Fibroblast of lung (primary cell): ENCODE data around the gene DCAF7. TPM values are rescaled to one million over a fixed set of nuclear protein-coding genes. Genes with fewer than 3 reads are reported as not detected.

Experiments used
- DNase-seq, 2 donors: peaks; one replicate each; pipeline versions ENCODE4 v3.0.0 to v3.0.0-alpha.2; 2010; ENCODE audit warnings: low read depth in 2 of 2
- H2AFZ ChIP-seq: 2 replicates; pipeline ENCODE4 v1.5.1; 2012; ENCODE audit warnings: low read length, control low read depth, inconsistent platforms
- H3K27ac ChIP-seq: 2 replicates; pipeline ENCODE4 v1.5.1; 2011; ENCODE audit warnings: low read length, control low read depth; ENCODE audit not compliant: insufficient read depth
- H3K27me3 ChIP-seq: 2 replicates; pipeline ENCODE4 v1.5.1; 2011; ENCODE audit warnings: mild to moderate bottlenecking, low read length; ENCODE audit not compliant: control insufficient read depth, insufficient read depth
- H3K36me3 ChIP-seq: 2 replicates; pipeline ENCODE4 v1.5.1; 2011; ENCODE audit warnings: low read length; ENCODE audit not compliant: control insufficient read depth, insufficient read depth
- H3K4me1 ChIP-seq: 2 replicates; pipeline ENCODE4 v1.5.1; 2011; ENCODE audit warnings: low read length; ENCODE audit not compliant: control insufficient read depth, insufficient read depth; ENCODE audit errors: extremely low read depth
- H3K4me2 ChIP-seq: 2 replicates; pipeline ENCODE4 v1.5.1; 2011; ENCODE audit warnings: low read length, control low read depth; ENCODE audit not compliant: insufficient read depth; ENCODE audit errors: extremely low read depth
- H3K4me3 ChIP-seq, 4 experiments: fragments of 200-600 bp in 1 of 4; sonication (generic) in 1 of 4; replicated peaks in 1 of 4; 2 replicates each; pipeline ENCODE4 v1.5.1; 2011 to 2016; ENCODE audit warnings: low read length in 4 of 4, low read depth in 3 of 4, mild to moderate bottlenecking in 3 of 4, control low read depth in 2 of 4, inconsistent platforms in 1 of 4, mixed read lengths in 1 of 4; ENCODE audit not compliant: insufficient read depth in 1 of 4; ENCODE audit errors: control extremely low read depth in 1 of 4
- H3K79me2 ChIP-seq: 2 replicates; pipeline ENCODE4 v1.5.1; 2012; ENCODE audit warnings: mild to moderate bottlenecking, low read length, inconsistent platforms; ENCODE audit not compliant: control insufficient read depth, insufficient read depth
- H3K9ac ChIP-seq: 2 replicates; pipeline ENCODE4 v1.5.1; 2011; ENCODE audit warnings: mild to moderate bottlenecking, low read length, control low read depth; ENCODE audit not compliant: insufficient read depth
- H3K9me3 ChIP-seq: 2 replicates; pipeline ENCODE4 v1.5.1; 2012; ENCODE audit warnings: low read depth, low read length; ENCODE audit not compliant: control insufficient read depth, insufficient read depth
- H4K20me1 ChIP-seq: 2 replicates; pipeline ENCODE4 v1.5.1; 2011; ENCODE audit warnings: low read length; ENCODE audit not compliant: control insufficient read depth, insufficient read depth; ENCODE audit errors: extremely low read depth
- CTCF ChIP-seq, 2 donors: IDR thresholded peaks in 1 of 2; conservative IDR thresholded peaks in 1 of 2; 1 replicate in 1 of 2; 2 replicates in 1 of 2; pipeline ENCODE4 v1.5.1; 2011 to 2012; ENCODE audit warnings: low read length in 2 of 2, control low read depth in 1 of 2, inconsistent platforms in 1 of 2, low read depth in 1 of 2, mild to moderate bottlenecking in 1 of 2
- EZH2 ChIP-seq: IDR thresholded peaks from 2 replicates; pipeline ENCODE4 v1.5.1; 2012; ENCODE audit warnings: low read length, control low read depth, mild to moderate bottlenecking; ENCODE audit errors: missing control alignments
- polyA plus RNA-seq, 2 donors: library from polyadenylated mRNA; depleted of rRNA in 1 of 2; stranded (reverse) in 1 of 2; unstranded in 1 of 2; fragments of >200 nt; gene quantifications; 2 replicates each; pipeline ENCODE4 v1.2.1, GENCODE V29; 2011 to 2012; ENCODE audit warnings: missing spikeins in 1 of 2
- total RNA-seq: library from RNA; depleted of rRNA; stranded (reverse); fragments of >200 nt; gene quantifications from 2 replicates; pipeline ENCODE4 v1.2.1, GENCODE V29; 2014

The DCAF7 gene
- total and polyA plus RNA-seq, 2 donors (not counting 1 experiment from before 2014, with no cell fraction given): 13.9 to 38.8 TPM

GRCh38 chr17:63601439-63602371 lies 51.4 kb downstream of the DCAF7 start:
- Histone ChIP-seq H3K9me3 (no peaks in the 10 kb centered on the region), H4K20me1 (no peaks in the 10 kb centered on the region), H2AFZ (peak overlapping the region; percentile 88), H3K79me2 (peaks cover 10% of the 10 kb centered on the region), H3K27me3 (no peaks in the 10 kb centered on the region), H3K4me3 (peak overlapping the region; percentile 80 to 90 (median 90)), H3K4me2 (peak overlapping the region; percentile 80), H3K9ac (peak overlapping the region; percentile 94), H3K27ac (peak overlapping the region; percentile 78), H3K4me1 (peaks cover 3% of the 10 kb centered on the region), H3K36me3 (peaks cover 2% of the 10 kb centered on the region)
- TF ChIP-seq CTCF (conservative IDR thresholded peaks at IDR 0.05 in 1 of 2, IDR thresholded peaks at IDR 0.05 in 1 of 2; ENCODE audit: low read depth in 1 of 2, low read length in 2 of 2): no peak
- TF ChIP-seq EZH2: no peak
- peak; percentile 23 to 29 for DNase-seq

- H3K27ac ChIP-seq: no peak overlapping the region
- no peak overlapping the region for H3K4me3 ChIP-seq
- no peaks in the 10 kb centered on the region for H3K79me2 ChIP-seq
- H4K20me1 ChIP-seq: no peaks in the 10 kb centered on the region
- H2AFZ ChIP-seq: no peak overlapping the region
- no peak for DNase-seq
- no peaks in the 10 kb centered on the region for H3K9me3 ChIP-seq
- H3K9ac ChIP-seq: no peak overlapping the region
- no peaks in the 10 kb centered on the region for H3K27me3 ChIP-seq
- TF ChIP-seq EZH2 (no peak), CTCF (conservative IDR thresholded peaks at IDR 0.05 in 1 of 2, IDR thresholded peaks at IDR 0.05 in 1 of 2; ENCODE audit: low read depth in 1 of 2, low read length in 2 of 2) (no peak)
- no peaks in the 10 kb centered on the region for H3K4me1 ChIP-seq
- no peak overlapping the region for H3K4me2 ChIP-seq
- H3K36me3 ChIP-seq: peaks cover 8% of the 10 kb centered on the region
Measured at GRCh38 chr17:63609816-63610573, 59.7 kb downstream of the DCAF7 start.

- TF ChIP-seq CTCF (conservative IDR thresholded peaks at IDR 0.05 in 1 of 2, IDR thresholded peaks at IDR 0.05 in 1 of 2; ENCODE audit: low read depth in 1 of 2, low read length in 2 of 2): no peak
- TF ChIP-seq EZH2: no peak
- no peak overlapping the region for H3K27ac ChIP-seq
- no peak for DNase-seq
- no peak overlapping the region for H3K9ac ChIP-seq
- no peaks in the 10 kb centered on the region for H3K27me3 ChIP-seq
- no peak overlapping the region for H3K4me3 ChIP-seq
- no peaks in the 10 kb centered on the region for H3K79me2 ChIP-seq
- H2AFZ ChIP-seq: no peak overlapping the region
- peaks cover 8% of the 10 kb centered on the region for H3K36me3 ChIP-seq
- no peaks in the 10 kb centered on the region for H3K9me3 ChIP-seq
- no peak overlapping the region for H3K4me2 ChIP-seq
- H3K4me1 ChIP-seq: no peaks in the 10 kb centered on the region
- H4K20me1 ChIP-seq: no peaks in the 10 kb centered on the region
Measured at GRCh38 chr17:63610854-63611253, 60.6 kb downstream of the DCAF7 start.
